Heart left ventricle (tissue), 13 donors: ENCODE measurements around the gene ADI1.

ENCODE experiments used
- POLR2A ChIP-seq, 2 donors: fragments of 450-650 bp; IDR thresholded peaks; one replicate each; pipeline ENCODE4 v1.6.1; 2017; ENCODE audit warnings: antibody characterized with exemption in 2 of 2, mild to moderate bottlenecking in 2 of 2, moderate library complexity in 2 of 2
- TF ChIP-seq, protein P1 (sequence below), 12 donors: fragments of 200-600 bp; sonication (generic) in 4 of 12; IDR thresholded peaks; one replicate each; pipeline versions ENCODE4 v1.5.0 to v1.8.0; 2018 to 2022; ENCODE audit warnings: antibody characterized with exemption in 12 of 12, mild to moderate bottlenecking in 5 of 12
- donor health status: ischemic (EF 13 %, LVEDD 7.1; RV severe dilation, severe dysfunction).
- donor health status: DM: no; HTN: yes; CAD: no.
- donor health status: DM: no; HTN: no; CAD: no.
- donor health status: ischemic (EF 25% LVEDD 6.9; RV normal size, moderate dysfunction).
- donor health status: ischemic (EF 25% LVEDD 5.7; RV mildly dilated, moderate dysfunction).
- donor health status: ischemic (EF 35%, LVEDD 5.7; RV mildly dilated, moderate dysfunction).
- donor health status: nonischemic (EF 11% LVEDD 7.7; RV severe dilation, severe dysfunction).
- donor health status: DM: yes; HTN: yes; CAD: no.
- donor health status: PGD.
- donor health status: ischemic (EF 29% LVEDD 5.4; RV normal size, mild dysfunction).
- donor health status: nonischemic (EF 23%, LVEDD 6.1; RV moderate dilation, normal function).

DNA sequence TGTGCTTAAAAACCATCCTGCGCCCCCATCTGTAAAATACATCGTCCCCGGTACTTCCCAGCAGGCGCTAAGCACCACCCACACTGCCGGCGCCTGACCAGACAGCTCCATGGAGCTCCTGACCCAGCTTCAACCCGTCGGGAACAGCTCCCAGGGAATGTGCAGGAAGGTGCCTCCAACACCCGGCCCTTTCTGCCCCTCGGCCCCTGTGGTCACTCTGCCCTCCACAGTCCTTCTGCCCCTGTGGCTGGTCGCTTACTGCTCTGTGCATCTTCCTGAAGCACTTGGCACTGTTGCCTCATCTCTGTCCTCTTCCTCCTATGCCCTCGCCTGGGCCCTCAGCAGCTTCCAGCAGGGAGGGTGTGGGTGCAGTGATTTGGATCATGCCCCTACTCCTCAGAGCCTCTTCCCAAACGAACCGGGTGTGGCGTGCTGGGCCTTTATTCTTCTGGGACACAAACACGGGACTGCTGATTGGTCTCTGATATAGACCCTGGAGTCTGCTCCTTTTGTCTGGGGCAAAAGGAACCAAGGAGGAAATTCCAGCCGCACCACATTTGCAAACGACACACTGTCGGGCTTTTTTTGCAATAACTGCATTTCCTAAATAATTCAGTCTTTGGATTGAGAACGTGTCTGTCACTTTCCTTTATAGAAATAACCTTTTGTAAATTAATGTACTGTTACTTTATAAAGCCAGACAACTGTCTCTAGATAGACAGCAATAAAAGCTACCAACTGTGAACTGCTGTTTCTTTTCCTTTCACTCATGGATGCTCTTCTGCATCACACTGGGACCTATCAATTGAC, 65.9 kb downstream of the ADI1 start:
- TF ChIP-seq, protein P1, sequence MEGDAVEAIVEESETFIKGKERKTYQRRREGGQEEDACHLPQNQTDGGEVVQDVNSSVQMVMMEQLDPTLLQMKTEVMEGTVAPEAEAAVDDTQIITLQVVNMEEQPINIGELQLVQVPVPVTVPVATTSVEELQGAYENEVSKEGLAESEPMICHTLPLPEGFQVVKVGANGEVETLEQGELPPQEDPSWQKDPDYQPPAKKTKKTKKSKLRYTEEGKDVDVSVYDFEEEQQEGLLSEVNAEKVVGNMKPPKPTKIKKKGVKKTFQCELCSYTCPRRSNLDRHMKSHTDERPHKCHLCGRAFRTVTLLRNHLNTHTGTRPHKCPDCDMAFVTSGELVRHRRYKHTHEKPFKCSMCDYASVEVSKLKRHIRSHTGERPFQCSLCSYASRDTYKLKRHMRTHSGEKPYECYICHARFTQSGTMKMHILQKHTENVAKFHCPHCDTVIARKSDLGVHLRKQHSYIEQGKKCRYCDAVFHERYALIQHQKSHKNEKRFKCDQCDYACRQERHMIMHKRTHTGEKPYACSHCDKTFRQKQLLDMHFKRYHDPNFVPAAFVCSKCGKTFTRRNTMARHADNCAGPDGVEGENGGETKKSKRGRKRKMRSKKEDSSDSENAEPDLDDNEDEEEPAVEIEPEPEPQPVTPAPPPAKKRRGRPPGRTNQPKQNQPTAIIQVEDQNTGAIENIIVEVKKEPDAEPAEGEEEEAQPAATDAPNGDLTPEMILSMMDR (IDR thresholded peaks at IDR 0.05), result no peak
- no peak for TF ChIP-seq POLR2A (IDR thresholded peaks at IDR 0.05)
